HEK293T (cell line): ENCODE measurements around the gene SSH2.

Experiments
- ARNT ChIP-seq: fragments of 450-650 bp; IDR thresholded peaks from 2 replicates; pipeline ENCODE4 v1.6.1; 2017; ENCODE audit warnings: mild to moderate bottlenecking
- BHLHE40 ChIP-seq: fragments of 450-650 bp; IDR thresholded peaks from 2 replicates; pipeline ENCODE4 v1.6.1; 2016; ENCODE audit warnings: mild to moderate bottlenecking, moderate library complexity, borderline replicate concordance
- CTBP1 ChIP-seq: fragments of 450-650 bp; IDR thresholded peaks from 2 replicates; pipeline ENCODE4 v1.6.1; 2016; ENCODE audit warnings: borderline replicate concordance
- ELF4 ChIP-seq: fragments of 450-650 bp; IDR thresholded peaks from 2 replicates; pipeline ENCODE4 v1.6.1; 2017; ENCODE audit warnings: antibody characterized with exemption
- FOXA1 ChIP-seq: fragments of 450-650 bp; IDR thresholded peaks from 2 replicates; pipeline ENCODE4 v1.6.1; 2016; ENCODE audit warnings: mild to moderate bottlenecking
- FOXM1 ChIP-seq: fragments of 450-650 bp; IDR thresholded peaks from 2 replicates; pipeline ENCODE4 v1.6.1; 2017; ENCODE audit warnings: mild to moderate bottlenecking, borderline replicate concordance
- HDGF ChIP-seq: fragments of 450-650 bp; IDR thresholded peaks from 2 replicates; pipeline ENCODE4 v1.6.1; 2017; ENCODE audit warnings: antibody characterized with exemption, borderline replicate concordance
- L3MBTL2 ChIP-seq: fragments of 450-650 bp; conservative IDR thresholded peaks from 2 replicates; pipeline ENCODE4 v1.6.1; 2016; ENCODE audit warnings: mild to moderate bottlenecking
- LEF1 ChIP-seq: fragments of 450-650 bp; IDR thresholded peaks from 2 replicates; pipeline ENCODE4 v1.6.1; 2017; ENCODE audit warnings: mild to moderate bottlenecking, borderline replicate concordance
- NFRKB ChIP-seq: fragments of 450-650 bp; IDR thresholded peaks from 2 replicates; pipeline ENCODE4 v1.6.1; 2016; ENCODE audit warnings: mild to moderate bottlenecking, moderate library complexity
- PKNOX1 ChIP-seq: fragments of 450-650 bp; IDR thresholded peaks from 2 replicates; pipeline ENCODE4 v1.6.1; 2016
- SP1 ChIP-seq: fragments of 450-650 bp; IDR thresholded peaks from 2 replicates; pipeline ENCODE4 v1.6.1; 2017
- SUZ12 ChIP-seq: fragments of 450-650 bp; IDR thresholded peaks from 2 replicates; pipeline ENCODE4 v1.6.1; 2016; ENCODE audit warnings: mild to moderate bottlenecking
- ZNF384 ChIP-seq: fragments of 450-650 bp; IDR thresholded peaks from 2 replicates; pipeline ENCODE4 v1.6.1; 2016

DNA sequence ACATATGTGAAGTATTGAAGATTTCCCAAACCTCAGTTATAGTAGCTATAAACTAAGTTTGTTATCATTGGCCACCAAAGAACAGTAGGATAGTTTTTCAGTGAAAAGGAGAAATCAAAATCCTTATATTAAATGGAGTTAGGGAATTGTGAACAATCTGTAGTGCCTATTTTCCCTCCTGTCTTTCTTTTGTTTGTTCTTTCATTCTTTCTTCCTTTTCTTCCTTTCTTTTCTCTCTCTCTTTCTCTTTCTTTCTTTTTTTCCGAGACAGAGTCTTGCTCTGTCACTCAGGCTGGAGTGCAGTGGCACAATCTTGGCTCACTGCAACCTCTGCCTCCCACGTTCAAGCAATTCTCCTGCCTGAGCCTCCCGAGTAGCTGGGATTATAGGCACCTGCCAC lies 48.8 kb downstream of the SSH2 start:
- TF ChIP-seq ARNT (no peak), FOXM1 (no peak), SP1 (no peak), SUZ12 (no peak), PKNOX1 (no peak), NFRKB (no peak), ZNF384 (no peak), LEF1 (no peak), CTBP1 (no peak), ELF4 (no peak), HDGF (no peak), FOXA1 (no peak), L3MBTL2 (no peak), BHLHE40 (no peak)
